ENCODE measurements around the gene USO1. TPM values are rescaled to one million over a fixed set of nuclear protein-coding genes. Genes with fewer than 3 reads are reported as not detected.
"Not testable (repeated sequence)": the region's sequence is repeated elsewhere in the genome, so short reads cannot be mapped to it uniquely, and the experiment has no call there.

The USO1 gene
- total RNA-seq, 1 donor from 2014 or later = 41.7 TPM

DNA sequence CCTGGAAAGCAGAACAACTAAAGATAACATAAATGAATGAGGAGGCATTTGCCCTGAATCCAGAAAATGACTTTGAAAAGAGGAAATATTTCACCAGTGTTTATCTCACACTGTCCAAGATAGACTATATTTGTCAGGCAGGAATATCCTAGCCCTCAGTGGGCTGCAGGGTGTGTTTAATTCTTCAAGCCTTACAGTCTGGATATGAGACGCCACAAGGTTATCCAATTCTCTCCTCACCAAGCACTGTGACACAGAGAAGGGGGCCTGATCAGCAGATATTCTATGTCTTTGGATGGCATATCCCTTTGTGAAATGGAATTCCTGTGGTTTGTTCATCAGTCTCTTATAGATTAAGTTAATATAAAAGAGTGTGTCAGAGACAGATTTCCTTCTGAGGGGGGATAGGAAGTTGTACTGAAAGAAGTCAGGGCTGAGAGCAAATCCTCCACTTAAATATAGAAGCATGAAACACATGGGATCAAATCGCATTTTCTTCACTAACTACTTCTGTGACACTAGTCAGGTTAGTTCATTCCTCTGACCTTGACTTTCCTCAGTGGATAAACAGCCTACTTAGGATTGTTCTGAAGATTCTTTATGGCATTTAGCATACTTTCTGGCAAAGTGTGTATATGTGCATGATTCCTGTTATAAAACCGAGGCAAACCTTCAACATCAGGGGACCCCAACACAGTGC, 44.4 kb upstream of the USO1 start:
- DNase-seq = no peak
- Mint-ChIP-seq H3K9me3 (no peaks in the 10 kb centered on the region), H3K27me3 (no peaks in the 10 kb centered on the region), H3K4me3 (no peak overlapping the region), H3K4me1 (peaks cover 4% of the 10 kb centered on the region), H3K36me3 (ENCODE audit: low read depth) (no peaks in the 10 kb centered on the region), H3K27ac (no peak overlapping the region)
- TF ChIP-seq CTCF (IDR thresholded peaks at IDR 0.05) = no peak
- CTCF ChIA-PET = no interaction called here
- POLR2A ChIA-PET = no interaction called here
- intact Hi-C loops (cut with micrococcal nuclease) = no loop called here
- ATAC-seq (ENCODE audit: low read depth) = no peak

DNA sequence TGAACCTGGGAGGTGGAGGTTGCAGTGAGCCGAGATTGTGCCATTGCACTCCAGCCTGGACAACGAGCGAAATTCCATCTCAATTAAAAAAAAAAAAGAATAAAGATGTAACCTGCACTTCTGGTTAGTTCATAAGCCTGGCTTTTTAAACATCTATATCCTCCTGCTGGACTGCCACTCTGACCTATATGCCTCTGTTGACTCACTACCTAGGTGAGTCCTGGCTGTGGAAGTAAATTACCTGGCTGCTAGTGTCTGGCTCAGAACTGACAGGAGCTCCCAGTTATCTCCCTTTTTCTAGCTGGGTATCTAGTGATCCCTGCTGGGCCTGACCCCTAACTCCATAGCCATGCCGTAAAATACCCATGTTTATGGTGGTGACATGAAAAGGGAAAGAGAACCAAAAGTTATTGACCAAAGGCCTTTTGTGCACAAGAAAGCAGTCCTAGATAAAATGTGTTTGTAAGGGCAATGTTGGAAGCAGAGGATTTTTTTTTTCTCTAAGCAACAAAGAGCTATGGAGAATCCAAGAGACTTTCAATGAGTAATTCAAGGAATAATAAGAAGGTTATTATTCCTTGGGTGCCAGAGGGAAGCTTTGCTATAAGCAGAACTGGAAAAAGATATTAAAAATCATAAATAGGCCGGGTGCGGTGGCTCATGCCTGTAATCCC, 40.8 kb upstream of the USO1 start:
- Mint-ChIP-seq H3K36me3 (ENCODE audit: low read depth) (no peaks in the 10 kb centered on the region), H3K27me3 (no peaks in the 10 kb centered on the region), H3K9me3 (no peaks in the 10 kb centered on the region), H3K27ac (no peak overlapping the region), H3K4me3 (no peak overlapping the region), H3K4me1 (peaks cover 4% of the 10 kb centered on the region)
- CTCF ChIA-PET = no interaction called here
- ATAC-seq (ENCODE audit: low read depth) (no peak), DNase-seq (no peak)
- intact Hi-C loops (cut with micrococcal nuclease) = no loop called here
- POLR2A ChIA-PET = interaction anchor here (0.7 kb wide), 1 partner anchor 15 kb away, joined by 3 read pairs; no protein-coding TSS in a partner anchor
- TF ChIP-seq CTCF (IDR thresholded peaks at IDR 0.05) = no peak

GRCh38 chr4:75685546-75686189, 38.7 kb upstream of the USO1 start:
- POLR2A ChIA-PET = interaction anchor here (1.1 kb wide), 1 partner anchor 13 kb away, joined by 3 read pairs; the partner anchor contains the start of gene G3BP2
- TF ChIP-seq CTCF (IDR thresholded peaks at IDR 0.05) = no peak
- ATAC-seq (ENCODE audit: low read depth) (no peak), DNase-seq (no peak)
- Mint-ChIP-seq H3K36me3 (ENCODE audit: low read depth) (no peaks in the 10 kb centered on the region), H3K9me3 (no peaks in the 10 kb centered on the region), H3K4me1 (peaks cover 4% of the 10 kb centered on the region), H3K4me3 (no peak overlapping the region), H3K27ac (no peak overlapping the region), H3K27me3 (no peaks in the 10 kb centered on the region)
- intact Hi-C loops (cut with micrococcal nuclease) = no loop called here
- CTCF ChIA-PET = no interaction called here

DNA sequence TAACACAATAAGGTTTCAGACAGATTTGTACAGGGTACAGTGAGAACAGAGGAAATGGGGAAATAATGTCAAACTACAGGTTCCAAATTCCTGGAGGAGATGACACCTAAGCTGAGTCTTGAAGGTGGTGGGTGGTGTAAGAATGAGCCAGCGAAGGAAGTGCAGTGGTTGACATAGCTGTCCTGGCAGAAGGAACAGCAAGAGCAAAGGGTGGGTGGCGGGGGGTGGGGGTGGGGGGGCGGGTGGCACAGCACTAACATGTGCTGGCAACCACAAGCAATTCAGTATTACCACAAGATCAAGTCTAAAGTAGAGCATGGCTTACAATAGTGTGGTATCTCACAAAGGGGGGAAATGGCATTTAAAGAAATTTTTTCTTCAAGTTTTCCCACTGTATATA, 38.0 kb upstream of the USO1 start:
- ATAC-seq (ENCODE audit: low read depth) = no peak
- intact Hi-C loops (cut with micrococcal nuclease) = no loop called here

GRCh38 chr4:75687125-75687524, 37.3 kb upstream of the USO1 start:
- not testable (repeated sequence) for H3K4me1 Mint-ChIP-seq; ATAC-seq (ENCODE audit: low read depth)

More for the DNA sequence above, 38.0 kb upstream of the USO1 start:
- ChIA-PET POLR2A (no interaction called here), CTCF (no interaction called here)
- Mint-ChIP-seq H3K36me3 (ENCODE audit: low read depth) (no peaks in the 10 kb centered on the region), H3K27me3 (no peaks in the 10 kb centered on the region), H3K27ac (no peak overlapping the region), H3K4me1 (peaks cover 4% of the 10 kb centered on the region), H3K9me3 (no peaks in the 10 kb centered on the region), H3K4me3 (no peak overlapping the region)
- no peak for DNase-seq
- TF ChIP-seq CTCF (IDR thresholded peaks at IDR 0.05) = no peak

DNA sequence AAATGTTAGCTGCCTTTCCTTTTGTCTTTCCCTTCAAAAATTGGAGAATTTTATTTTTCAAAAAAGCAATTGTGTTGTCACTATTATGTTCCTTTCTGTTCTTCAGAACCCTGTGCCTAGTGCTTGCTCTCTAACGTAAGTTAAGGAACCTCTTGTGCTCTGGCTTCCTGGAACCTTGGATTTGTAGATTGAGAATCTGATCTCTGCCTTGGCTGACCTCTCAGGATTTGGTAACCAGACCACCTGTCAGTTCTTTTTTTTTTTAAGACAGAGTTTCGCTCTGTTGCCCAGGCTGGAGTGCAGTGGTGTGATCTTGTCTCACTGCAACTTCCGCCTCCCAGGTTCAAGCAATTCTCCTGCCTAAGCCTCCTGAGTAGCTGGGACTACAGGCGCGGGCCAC, 32.3 kb upstream of the USO1 start:
- H3K4me3 Mint-ChIP-seq; CTCF ChIA-PET; H3K27me3 Mint-ChIP-seq; H3K27ac Mint-ChIP-seq; DNase-seq; intact Hi-C loops (cut with micrococcal nuclease); H3K36me3 Mint-ChIP-seq (ENCODE audit: low read depth); ATAC-seq (ENCODE audit: low read depth); H3K9me3 Mint-ChIP-seq; POLR2A ChIA-PET: not testable (repeated sequence)
- H3K4me1 Mint-ChIP-seq = peaks cover 20% of the 10 kb centered on the region

More at GRCh38 chr4:75687125-75687524, 37.3 kb upstream of the USO1 start:
- intact Hi-C loops (cut with micrococcal nuclease); H3K27ac Mint-ChIP-seq; H3K27me3 Mint-ChIP-seq; H3K36me3 Mint-ChIP-seq (ENCODE audit: low read depth); H3K9me3 Mint-ChIP-seq; H3K4me3 Mint-ChIP-seq; DNase-seq; CTCF ChIA-PET: not testable (repeated sequence)
- POLR2A ChIA-PET = interaction anchor here (1.2 kb wide), 1 partner anchor 13 kb away, joined by 3 read pairs; the partner anchor contains the start of gene G3BP2
